PC-9 (cell line): ENCODE results near the gene NCOA5. TPM values are rescaled to one million over a fixed set of nuclear protein-coding genes. Genes with fewer than 3 reads are reported as not detected.
A peak's percentile ranks its signal among the peaks of the same experiment; 100 is the strongest.

Experiments used
- BruUV-seq: library from RNA; stranded (reverse); fragments of 400-500 nt; replicated peaks from 2 replicates; lab custom pipeline; 2021; lab: Mats Ljungman, UMichigan
- CTCF ChIA-PET: fragments of 300-600 bp; sonication (Branson Sonifier 250); formaldehyde crosslinking; loops from one replicate; lab custom pipeline; 2022; ENCODE audit warnings: antibody characterized with exemption; lab: Charles Lee
- POLR2A ChIA-PET: fragments of 300-600 bp; sonication (Branson Sonifier 250); formaldehyde crosslinking; loops from one replicate; lab custom pipeline; 2022; ENCODE audit warnings: antibody characterized with exemption; ENCODE audit not compliant: unreplicated experiment; lab: Charles Lee
- DNase-seq, 2 experiments: peaks; one replicate each; pipeline versions ENCODE4 v3.0.0 to v3.0.0-alpha.2; 2015 to 2022; ENCODE audit warnings: mixed read lengths in 1 of 2
- H2AFZ ChIP-seq: fragments of 200-600 bp; sonication (generic); 2 replicates; pipeline ENCODE4 v1.8.1; 2017; ENCODE audit warnings: antibody characterized with exemption
- H3F3A ChIP-seq: fragments of 200-600 bp; sonication (generic); 2 replicates; pipeline ENCODE4 v1.8.1; 2017; ENCODE audit warnings: antibody characterized with exemption, mild to moderate bottlenecking, low read depth; ENCODE audit not compliant: insufficient read depth
- H3K27ac ChIP-seq: fragments of 200-600 bp; sonication (generic); 2 replicates; pipeline ENCODE4 v1.6.1; 2016; ENCODE audit warnings: mixed run types
- H3K27me3 ChIP-seq: fragments of 200-600 bp; sonication (generic); 2 replicates; pipeline ENCODE4 v1.6.1; 2016; ENCODE audit warnings: low read depth, mixed run types; ENCODE audit not compliant: insufficient read depth
- H3K36me3 ChIP-seq: fragments of 200-600 bp; sonication (generic); 2 replicates; pipeline ENCODE4 v1.6.1; 2016; ENCODE audit warnings: low read depth, mixed run types
- H3K4me1 ChIP-seq: fragments of 200-600 bp; sonication (generic); replicated peaks from 2 replicates; pipeline ENCODE4 v1.6.1; 2016; ENCODE audit warnings: mixed run types; ENCODE audit not compliant: insufficient read depth
- H3K4me2 ChIP-seq: fragments of 200-600 bp; sonication (generic); 2 replicates; pipeline ENCODE4 v1.6.1; 2017; ENCODE audit warnings: mixed run types
- H3K4me3 ChIP-seq: fragments of 200-600 bp; sonication (generic); 2 replicates; pipeline ENCODE4 v1.6.1; 2016; ENCODE audit warnings: mixed run types
- H3K79me2 ChIP-seq: fragments of 200-600 bp; sonication (generic); 2 replicates; pipeline ENCODE4 v1.6.1; 2017; ENCODE audit warnings: low read depth, mixed run types
- H3K9me2 ChIP-seq: fragments of 200-600 bp; sonication (generic); 2 replicates; pipeline ENCODE4 v1.8.1; 2017; ENCODE audit warnings: mild to moderate bottlenecking; ENCODE audit not compliant: insufficient read depth
- H3K9me3 ChIP-seq: fragments of 200-600 bp; sonication (generic); 2 replicates; pipeline ENCODE4 v1.8.1; 2016; ENCODE audit warnings: low read depth; ENCODE audit not compliant: insufficient read depth
- H4K20me1 ChIP-seq: fragments of 200-600 bp; sonication (generic); 2 replicates; pipeline ENCODE4 v1.8.1; 2017; ENCODE audit not compliant: insufficient read depth
- CTCF ChIP-seq: fragments of 200-600 bp; sonication (generic); conservative IDR thresholded peaks from 2 replicates; pipeline ENCODE4 v1.6.1; 2017; ENCODE audit warnings: mixed run types, antibody characterized with exemption, mild to moderate bottlenecking, moderate library complexity
- EZH2 ChIP-seq: fragments of 200-600 bp; sonication (generic); IDR thresholded peaks from 2 replicates; pipeline ENCODE4 v1.8.0; 2017; ENCODE audit warnings: antibody characterized with exemption, low read depth
- intact Hi-C: fragments of 100-400 bp; cut with micrococcal nuclease; formaldehyde crosslinking; loops from one replicate; pipeline ENCODE4 v1.10.0; 2022; ENCODE audit not compliant: unreplicated experiment
- total RNA-seq: library from RNA; stranded (reverse); gene quantifications from 2 replicates; pipeline ENCODE4 v1.2.3, GENCODE V29; 2021

The NCOA5 gene
- total RNA-seq, 1 experiment from 2014 or later: 28.1 TPM

- Histone ChIP-seq H3K79me2 (no peaks in the 10 kb centered on the region), H3K4me2 (peak overlapping the region; percentile 65), H3K27me3 (no peaks in the 10 kb centered on the region), H2AFZ (0 out of 2 replicates have a peak overlapping the region, but pooled peaks have one; percentile 45), H3K9me2 (no peaks in the 10 kb centered on the region), H3K36me3 (no peaks in the 10 kb centered on the region), H3K9me3 (no peaks in the 10 kb centered on the region), H3K27ac (no peak overlapping the region), H3K4me3 (no peak overlapping the region), H4K20me1 (no peaks in the 10 kb centered on the region), H3K4me1 (peaks cover 3% of the 10 kb centered on the region; the same call in 1 of the 2 replicates), H3F3A (peaks cover 4% of the 10 kb centered on the region; the same call in 1 of the 2 replicates)
- no peak for DNase-seq
- ChIA-PET CTCF (interaction anchor here (0.5 to 2.5 kb wide), 3 partner anchors 28 to 79 kb away, joined by 3 to 15 read pairs (median 8); no protein-coding TSS in a partner anchor), POLR2A (interaction anchor here (0.6 kb wide), 1 partner anchor 71 kb away, joined by 6 read pairs; no protein-coding TSS in a partner anchor)
- no TSS peak for BruUV-seq
- TF ChIP-seq CTCF (no peak), EZH2 (no peak)
- intact Hi-C loops: loop anchor here (1.0 to 5.0 kb wide), 3 partner anchors 27 to 160 kb away; partner anchors contain the start of gene ZNF335
Observed at GRCh38 chr20:46014517-46015396, 75.0 kb downstream of the NCOA5 start.

DNA sequence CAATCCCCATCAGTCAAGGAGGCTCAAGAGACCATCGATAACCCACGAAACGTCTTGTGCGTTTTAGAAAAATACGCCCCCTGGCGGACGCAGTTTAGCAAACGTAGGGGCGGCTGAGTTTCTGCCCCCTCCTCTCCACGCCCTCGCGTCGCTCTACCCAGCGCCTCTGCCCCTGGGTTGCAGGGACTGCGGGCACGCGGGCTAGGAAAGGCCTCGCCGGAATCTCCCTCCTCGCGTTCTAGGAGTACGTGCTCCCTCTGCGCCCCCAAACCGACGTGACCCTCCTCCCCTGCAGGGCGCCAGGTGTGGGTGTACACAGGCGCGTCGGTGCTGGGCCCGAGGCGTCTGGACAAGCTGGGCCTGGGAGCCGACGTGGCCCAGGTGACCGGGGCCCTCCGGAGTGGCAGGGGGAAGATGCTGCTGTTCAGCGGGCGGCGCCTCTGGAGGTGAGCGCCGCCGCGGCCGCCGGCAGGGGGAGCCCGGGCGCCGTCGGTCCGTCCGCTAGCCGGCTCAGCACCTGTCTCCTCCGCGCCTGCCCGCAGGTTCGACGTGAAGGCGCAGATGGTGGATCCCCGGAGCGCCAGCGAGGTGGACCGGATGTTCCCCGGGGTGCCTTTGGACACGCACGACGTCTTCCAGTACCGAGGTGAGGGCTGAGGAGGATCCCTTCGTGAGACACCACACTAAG is 75.8 kb downstream of the NCOA5 start:
- Histone ChIP-seq H3K4me2 (peak overlapping the region; percentile 65), H3K27me3 (no peaks in the 10 kb centered on the region)
- peak in 1 of 2 experiments; percentile 71 for DNase-seq

More for the DNA sequence above, 75.8 kb downstream of the NCOA5 start:
- TF ChIP-seq EZH2: no peak
- TF ChIP-seq CTCF: peak; percentile 96
- H3K4me1 ChIP-seq: peaks cover 3% of the 10 kb centered on the region; the same call in 1 of the 2 replicates
- no peaks in the 10 kb centered on the region for H3K36me3 ChIP-seq
- no peak overlapping the region for H3K4me3 ChIP-seq
- no peaks in the 10 kb centered on the region for H3K9me3 ChIP-seq
- CTCF ChIA-PET: interaction anchor here (0.5 to 2.5 kb wide), 7 partner anchors 14 to 479 kb away, joined by 3 to 15 read pairs (median 8); no protein-coding TSS in a partner anchor
- no peaks in the 10 kb centered on the region for H3K79me2 ChIP-seq
- H3K9me2 ChIP-seq: no peaks in the 10 kb centered on the region
- no TSS peak for BruUV-seq
- H3K27ac ChIP-seq: no peak overlapping the region
- H2AFZ ChIP-seq: 0 out of 2 replicates have a peak overlapping the region, but pooled peaks have one; percentile 45
- intact Hi-C loops: loop anchor here (1.0 to 5.0 kb wide), 3 partner anchors 27 to 161 kb away; partner anchors contain the start of gene ZNF335
- POLR2A ChIA-PET: interaction anchor here (0.6 kb wide), 1 partner anchor 70 kb away, joined by 6 read pairs; no protein-coding TSS in a partner anchor
- H3F3A ChIP-seq: peaks cover 12% of the 10 kb centered on the region; the same call in 1 of the 2 replicates
- H4K20me1 ChIP-seq: no peaks in the 10 kb centered on the region
